GM12891 (cell line): ENCODE data around the gene TSPAN2.

Experiments used
- DNase-seq: peaks from one replicate; pipeline ENCODE4 v3.0.0; 2011; ENCODE audit warnings: low spot score; ENCODE audit not compliant: insufficient read length
- FAIRE-seq: peaks from 2 replicates; lab custom pipeline; 2011; peaks lifted over from hg19 to GRCh38; lab: Jason Lieb, UNC
- PAX5 ChIP-seq: IDR thresholded peaks from 2 replicates; pipeline ENCODE4 v1.6.1; 2011; ENCODE audit warnings: low read length, moderate library complexity, mild to moderate bottlenecking; ENCODE audit not compliant: insufficient read depth, severe bottlenecking
- POLR2A ChIP-seq: IDR thresholded peaks from 2 replicates; pipeline ENCODE4 v1.6.1; 2011; ENCODE audit warnings: low read depth, low read length, control low read depth
- POLR2AphosphoS5 ChIP-seq: IDR thresholded peaks from 2 replicates; pipeline ENCODE4 v1.6.1; 2011; ENCODE audit warnings: low read depth, low read length, control low read depth
- POU2F2 ChIP-seq: IDR thresholded peaks from 2 replicates; pipeline ENCODE4 v1.6.1; 2011; ENCODE audit warnings: low read depth, mild to moderate bottlenecking, control low read depth, low read length, moderate library complexity
- SPI1 ChIP-seq: IDR thresholded peaks from 2 replicates; pipeline ENCODE4 v1.6.1; 2011; ENCODE audit warnings: low read depth, low read length, control low read depth
- TAF1 ChIP-seq: IDR thresholded peaks from 2 replicates; pipeline ENCODE4 v1.6.1; 2011; ENCODE audit warnings: low read depth, low read length, control low read depth

Gene TSPAN2

GRCh38 chr1:115068826-115069585, 20.3 kb downstream of the TSPAN2 start:
- FAIRE-seq (no peak), DNase-seq (no peak)
- TF ChIP-seq SPI1 (no peak), PAX5 (no peak), POLR2A (no peak), POLR2AphosphoS5 (no peak), POU2F2 (no peak), TAF1 (no peak)

GRCh38 chr1:115067161-115067859, 22.0 kb downstream of the TSPAN2 start:
- DNase-seq (no peak), FAIRE-seq (no peak)
- TF ChIP-seq POU2F2 (no peak), POLR2A (no peak)

GRCh38 chr1:115065021-115065420, 24.3 kb downstream of the TSPAN2 start:
- TF ChIP-seq TAF1 (no peak), POLR2AphosphoS5 (no peak), PAX5 (no peak), SPI1 (no peak), POU2F2 (no peak), POLR2A (no peak)
- DNase-seq (no peak), FAIRE-seq (no peak)

- FAIRE-seq (no peak), DNase-seq (no peak)
- TF ChIP-seq POLR2A: no peak
- TF ChIP-seq POU2F2: no peak
- no peak for TF ChIP-seq TAF1
- TF ChIP-seq PAX5: no peak
- no peak for TF ChIP-seq SPI1
- no peak for TF ChIP-seq POLR2AphosphoS5
Observed at GRCh38 chr1:115064461-115064860, 24.8 kb downstream of the TSPAN2 start.

GRCh38 chr1:115063228-115063901, 25.9 kb downstream of the TSPAN2 start:
- DNase-seq (no peak), FAIRE-seq (no peak)
- no peak for TF ChIP-seq POLR2A
- TF ChIP-seq PAX5: no peak
- no peak for TF ChIP-seq POU2F2
- TF ChIP-seq TAF1: no peak
- TF ChIP-seq SPI1: no peak
- TF ChIP-seq POLR2AphosphoS5: no peak

- DNase-seq (no peak), FAIRE-seq (no peak)
- no peak for TF ChIP-seq POLR2A
- no peak for TF ChIP-seq POLR2AphosphoS5
- no peak for TF ChIP-seq PAX5
- TF ChIP-seq SPI1: no peak
- no peak for TF ChIP-seq TAF1
- TF ChIP-seq POU2F2: no peak
Observed at GRCh38 chr1:115062542-115063004, 26.7 kb downstream of the TSPAN2 start.

- DNase-seq: no peak
- no peak for FAIRE-seq
- TF ChIP-seq POLR2A: no peak
- no peak for TF ChIP-seq POU2F2
- TF ChIP-seq POLR2AphosphoS5: no peak
- no peak for TF ChIP-seq TAF1
- TF ChIP-seq SPI1: no peak
- TF ChIP-seq PAX5: no peak
Observed at GRCh38 chr1:115060501-115060900, 28.8 kb downstream of the TSPAN2 start.

GRCh38 chr1:115059316-115059715, 30.0 kb downstream of the TSPAN2 start:
- no peak for DNase-seq
- no peak for FAIRE-seq
- TF ChIP-seq POU2F2 (no peak), TAF1 (no peak), POLR2A (no peak)

- DNase-seq (no peak), FAIRE-seq (no peak)
- no peak for TF ChIP-seq POLR2AphosphoS5
- TF ChIP-seq POLR2A: no peak
- TF ChIP-seq POU2F2: no peak
- no peak for TF ChIP-seq PAX5
- no peak for TF ChIP-seq TAF1
- no peak for TF ChIP-seq SPI1
Observed at GRCh38 chr1:115057661-115058254, 31.5 kb downstream of the TSPAN2 start.
